GM18505 (cell line): ENCODE measurements around the gene PSG2.
"Not testable (repeated sequence)": the region's sequence is repeated elsewhere in the genome, so short reads cannot be mapped to it uniquely, and the experiment has no call there.

Experiments
- ATAC-seq: cut with Tn5 transposase; IDR thresholded peaks from one replicate; pipeline ENCODE4 v1.9.1; 2021; ENCODE audit not compliant: unreplicated experiment
- POLR2A ChIP-seq: IDR thresholded peaks from 4 replicates; pipeline ENCODE4 v1.6.1; 2011; ENCODE audit warnings: borderline replicate concordance; ENCODE audit not compliant: insufficient read depth, insufficient read length; ENCODE audit errors: extremely low read depth

PSG2 gene

DNA sequence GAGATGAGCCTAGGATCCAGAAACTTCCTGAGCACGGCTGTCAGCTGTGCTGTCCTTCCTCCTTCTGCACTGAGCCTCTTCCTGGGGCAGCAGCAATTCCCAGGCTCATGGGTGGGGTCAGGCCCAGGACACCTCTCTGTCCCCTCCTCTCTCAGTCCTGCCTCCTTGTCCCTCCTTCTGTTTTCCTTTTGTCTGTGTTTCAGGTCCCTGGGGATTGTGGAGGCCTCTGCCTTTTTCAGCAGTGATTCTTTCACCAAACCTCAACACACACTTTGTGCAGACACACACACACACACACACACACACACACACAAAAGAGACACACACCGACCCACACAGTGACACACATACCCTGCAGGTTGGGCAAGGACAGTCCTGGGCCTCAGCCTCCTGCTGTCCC is at the start of gene PSG2:
Gene PSG2, minus strand, starts transcription at position 101 of the 400 bp plus-strand sequence. CDS start 132 bp downstream, outside the sequence.
- not testable (repeated sequence) for ATAC-seq

DNA sequence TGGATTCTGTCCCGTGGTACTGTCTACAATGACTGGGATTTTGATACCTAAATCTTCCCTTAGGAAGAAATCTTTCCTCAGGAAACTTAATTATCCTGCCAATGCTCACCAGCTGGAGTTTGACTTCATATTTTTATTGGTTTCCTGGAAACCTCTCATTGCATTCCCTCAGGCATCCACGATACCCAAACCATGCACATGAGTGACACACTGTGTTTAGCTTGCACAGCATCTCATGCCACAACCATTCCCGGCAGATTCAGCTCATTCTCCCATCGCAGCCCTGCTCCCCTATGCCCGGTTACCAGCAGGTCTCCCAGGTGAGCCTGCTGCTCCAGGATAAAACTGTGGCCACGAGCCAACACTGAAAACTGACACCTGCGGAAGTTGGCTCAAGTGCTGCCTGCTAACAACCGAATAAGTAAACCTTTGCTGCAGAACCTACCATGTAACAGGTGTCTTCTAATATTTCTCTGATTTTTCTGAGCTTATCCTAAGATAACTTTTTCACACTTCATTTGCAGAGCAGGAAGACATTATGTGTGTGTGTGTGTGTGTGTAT is 48.9 kb upstream of the PSG2 start:
- not testable (repeated sequence) for ATAC-seq

DNA sequence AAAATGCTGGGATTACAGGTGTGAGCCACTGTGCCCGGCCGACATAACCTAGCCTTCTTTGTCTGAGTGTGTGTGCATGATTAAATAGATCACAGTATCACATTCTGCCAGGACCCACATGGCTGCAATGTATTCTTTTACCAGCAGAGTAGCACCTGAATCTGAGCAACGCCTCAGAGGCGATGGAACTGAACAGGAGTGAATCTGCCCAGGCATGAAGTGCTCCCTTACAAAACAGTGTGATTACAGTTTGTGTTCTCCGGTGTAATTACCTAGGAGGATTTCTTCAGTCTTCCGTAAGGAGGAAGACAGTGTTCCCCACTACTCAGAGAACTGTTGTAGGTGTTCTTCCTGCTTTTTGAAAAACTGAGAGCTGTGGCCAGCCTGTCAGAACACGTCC is 46.7 kb upstream of the PSG2 start:
- not testable (repeated sequence) for ATAC-seq

DNA sequence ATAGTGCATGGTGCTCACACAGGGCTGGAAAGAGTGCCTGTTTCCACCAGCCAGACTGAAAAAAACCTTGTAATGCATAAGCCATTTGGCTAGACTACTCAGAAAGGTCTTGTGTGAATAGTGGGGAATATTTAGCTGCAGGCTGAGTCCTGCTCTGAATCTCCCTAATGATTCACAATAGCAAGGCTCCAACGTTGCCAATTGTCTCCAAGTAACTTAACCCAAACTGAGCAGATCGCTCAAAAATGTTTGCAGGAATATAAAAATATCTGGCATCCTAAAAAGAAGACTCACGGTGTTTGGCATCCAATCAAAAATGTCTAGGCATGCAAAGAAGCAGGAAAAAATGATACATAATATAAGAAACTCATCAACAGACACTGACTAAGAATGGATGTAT is 44.8 kb upstream of the PSG2 start:
- not testable (repeated sequence) for ATAC-seq

DNA sequence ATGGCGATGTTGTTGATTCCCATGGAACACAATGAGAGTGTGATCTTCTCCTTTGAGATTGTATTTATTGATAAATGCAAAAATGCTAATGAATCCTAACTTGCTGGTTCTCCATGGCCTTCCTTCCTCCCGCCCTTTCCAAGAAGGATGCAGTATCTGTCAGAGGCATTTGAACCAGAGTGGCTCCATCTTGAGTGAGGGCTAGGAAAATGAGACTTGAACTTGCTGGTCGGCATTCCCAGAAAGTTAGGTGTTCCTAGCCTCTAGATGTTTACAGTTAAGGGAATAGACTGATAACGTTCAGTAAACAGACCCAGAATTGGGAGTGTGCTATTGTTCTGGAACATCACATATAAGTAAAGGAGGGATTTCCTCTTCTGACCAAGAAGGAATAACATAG is 44.2 kb upstream of the PSG2 start:
- TF ChIP-seq POLR2A: no peak
- ATAC-seq: no peak

DNA sequence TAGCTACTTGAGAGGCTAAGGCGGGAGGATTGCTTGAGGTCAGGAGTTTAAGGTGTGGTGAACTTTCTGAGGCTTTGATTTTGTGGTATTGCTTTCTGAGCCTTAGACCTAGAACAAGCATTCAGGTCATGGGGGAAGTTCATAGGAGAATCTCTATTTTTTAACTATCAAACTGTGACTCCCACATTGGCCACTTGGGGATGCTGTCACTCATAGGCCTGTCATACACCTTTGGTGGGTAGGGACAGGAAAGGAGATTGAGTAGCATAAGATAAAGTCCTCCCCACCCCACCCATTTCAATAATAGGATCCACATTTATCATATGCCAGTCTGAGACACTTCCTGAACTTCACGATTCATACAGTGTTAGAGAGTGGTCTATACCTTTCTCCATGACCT is 41.9 kb upstream of the PSG2 start:
- no peak for TF ChIP-seq POLR2A
- ATAC-seq: no peak

DNA sequence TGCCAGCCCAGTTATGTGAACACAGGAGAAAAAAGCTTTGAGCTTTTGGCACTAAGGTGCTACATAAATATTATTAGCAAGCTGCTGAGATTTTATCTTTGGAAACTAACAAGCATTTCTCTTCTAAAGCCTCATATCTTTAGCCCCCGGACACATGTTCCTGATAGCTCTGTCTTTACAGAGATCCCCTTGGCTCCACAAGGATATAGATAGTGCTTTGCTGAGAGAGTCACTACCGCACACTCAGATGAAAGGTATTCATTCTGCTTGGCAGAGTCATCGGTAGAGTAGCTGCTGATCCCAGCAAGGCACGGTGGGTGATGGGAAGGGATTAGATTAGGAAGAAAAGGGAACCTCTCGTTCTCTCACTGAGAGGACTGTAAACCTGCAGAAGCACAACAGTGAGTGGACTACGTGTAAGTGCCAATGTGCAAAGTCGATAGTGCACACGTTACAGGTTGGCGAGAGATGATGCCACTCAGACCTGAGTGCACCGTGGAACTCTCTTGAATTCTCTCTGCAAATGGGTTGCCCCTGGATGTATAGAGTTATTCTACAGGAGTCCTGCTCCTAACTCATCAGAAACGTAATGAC is 38.0 kb upstream of the PSG2 start:
- ATAC-seq: not testable (repeated sequence)

DNA sequence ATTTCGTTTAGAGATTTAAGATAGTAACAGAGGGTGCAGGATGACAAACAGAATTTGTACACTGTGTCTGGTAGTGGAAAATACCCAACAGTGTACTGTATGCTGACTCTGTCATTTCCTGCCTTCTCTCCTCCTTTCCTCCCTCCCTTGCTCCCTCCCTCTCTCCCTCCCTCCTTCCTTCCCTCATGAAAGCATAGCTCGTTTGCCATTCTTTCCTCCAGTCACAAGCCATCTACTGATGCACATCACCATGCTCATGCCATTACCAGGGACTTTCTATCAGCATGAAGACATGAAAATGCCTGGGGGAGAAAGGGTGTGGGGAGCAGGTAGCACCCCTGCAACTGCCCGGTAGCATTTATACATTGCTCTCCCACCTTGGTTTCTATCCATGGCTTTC is 37.0 kb upstream of the PSG2 start:
- not testable (repeated sequence) for ATAC-seq

DNA sequence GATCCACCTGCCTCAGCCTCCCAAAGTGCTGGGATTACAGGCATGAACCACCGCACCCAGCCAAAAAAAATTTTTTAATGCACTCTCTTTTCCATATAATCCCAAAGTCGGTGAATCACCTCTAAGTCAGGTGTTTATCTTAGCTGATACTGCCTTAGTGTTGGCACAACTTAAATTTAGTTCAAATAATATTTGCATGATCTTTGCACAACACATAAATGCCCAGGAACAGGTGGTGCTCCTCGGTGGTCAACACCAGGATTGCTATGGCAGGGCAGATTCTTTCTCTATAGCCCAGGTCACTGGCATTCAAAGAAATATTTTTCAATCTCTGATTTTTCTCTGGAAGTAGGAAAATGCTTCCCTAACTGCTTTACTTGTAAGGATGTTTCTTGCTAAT is 33.9 kb upstream of the PSG2 start:
- ATAC-seq: not testable (repeated sequence)

DNA sequence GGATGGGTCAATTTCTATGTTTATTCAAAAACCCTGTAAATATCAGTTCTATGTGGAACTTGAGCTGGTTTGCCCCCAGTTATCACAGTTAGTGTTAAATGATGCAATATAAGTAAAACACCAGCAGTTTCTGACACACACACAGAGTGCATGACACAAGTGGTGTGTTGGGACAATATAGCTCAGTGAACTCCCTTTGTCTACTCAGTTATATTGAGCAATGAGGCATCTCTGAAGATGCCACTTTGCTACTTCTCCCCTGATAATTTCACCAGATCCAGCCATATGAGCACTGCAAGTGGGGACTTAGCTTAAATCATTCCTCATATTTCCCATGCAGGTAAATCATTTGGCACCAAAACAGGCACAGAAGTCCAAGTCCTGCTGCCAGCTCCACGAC is 33.0 kb upstream of the PSG2 start:
- ATAC-seq: not testable (repeated sequence)

DNA sequence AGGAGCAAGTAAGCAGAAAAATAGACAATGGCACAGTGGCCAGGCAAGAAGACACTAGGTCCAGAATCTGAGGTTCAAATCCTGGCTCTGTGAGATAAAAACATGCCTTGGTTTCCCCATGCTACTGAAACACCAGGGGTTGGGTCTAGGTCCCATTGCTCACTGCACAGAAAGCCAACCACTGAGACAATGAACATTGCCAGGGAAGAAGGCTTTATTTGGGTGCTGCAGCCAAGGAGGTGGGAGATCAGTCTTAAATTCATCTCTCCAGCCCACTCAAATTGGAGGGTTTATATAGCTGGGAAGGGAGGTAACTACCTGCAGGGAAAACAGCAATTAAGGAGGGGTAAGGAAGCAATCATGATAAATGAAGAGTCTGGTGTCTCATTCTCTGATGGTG is 32.6 kb upstream of the PSG2 start:
- not testable (repeated sequence) for ATAC-seq

DNA sequence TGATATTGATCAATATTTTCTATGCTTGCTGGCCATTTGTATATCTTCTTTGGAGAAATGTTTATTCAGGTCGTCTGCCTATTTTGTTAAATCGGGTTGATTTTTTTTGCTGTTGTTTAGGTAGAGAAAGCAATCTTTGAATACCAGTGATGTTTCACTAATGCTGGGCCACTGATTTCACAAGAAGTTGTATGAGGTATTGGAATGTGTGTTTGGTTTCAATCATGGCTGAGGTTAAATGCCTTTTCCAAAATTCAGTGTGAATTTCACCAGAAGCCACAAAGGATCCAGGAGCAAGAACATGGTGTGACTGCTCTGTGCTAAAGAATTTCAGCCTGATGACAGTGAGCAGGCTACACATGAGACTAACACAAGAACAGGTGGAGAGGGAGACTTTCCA is 32.1 kb upstream of the PSG2 start:
- not testable (repeated sequence) for ATAC-seq

DNA sequence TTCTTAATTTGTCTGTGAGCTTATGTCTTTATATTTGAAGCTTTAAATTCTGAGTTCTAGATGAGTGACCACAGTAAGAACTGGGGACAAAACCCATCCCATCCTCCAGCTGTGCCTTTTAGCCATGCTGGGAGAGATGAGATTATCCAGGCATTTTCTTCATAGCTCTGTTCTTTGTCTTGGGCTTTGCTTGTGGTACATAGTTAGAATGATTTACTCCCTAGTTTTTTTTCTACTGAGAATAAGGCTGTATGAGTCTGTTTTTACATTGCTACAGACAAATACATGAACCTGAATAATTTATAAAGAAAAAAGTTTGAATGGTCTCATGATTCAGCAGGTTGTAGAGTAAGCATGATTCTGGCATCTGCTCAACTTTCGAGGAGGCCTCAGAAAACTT is 24.9 kb upstream of the PSG2 start:
- ATAC-seq: not testable (repeated sequence)

DNA sequence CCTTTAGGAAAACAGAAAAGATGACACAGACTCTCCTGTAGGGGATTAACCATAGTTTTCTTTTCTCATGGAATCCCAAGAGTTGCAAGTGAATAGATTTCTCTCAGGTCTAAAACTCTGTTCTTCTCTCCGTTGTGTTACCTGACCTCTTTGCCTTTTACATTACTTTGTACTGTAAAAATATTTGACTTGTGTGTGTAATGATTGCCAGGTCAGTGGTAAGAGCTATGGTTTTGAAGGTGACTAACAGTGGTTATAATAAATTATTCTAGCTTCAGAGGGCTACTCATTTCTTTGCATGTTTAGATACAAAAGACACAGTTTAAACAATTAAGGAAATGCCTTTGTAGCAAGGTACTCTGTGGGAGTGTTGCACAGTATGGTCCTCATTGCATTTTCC is 23.0 kb upstream of the PSG2 start:
- ATAC-seq: no peak
- no peak for TF ChIP-seq POLR2A

DNA sequence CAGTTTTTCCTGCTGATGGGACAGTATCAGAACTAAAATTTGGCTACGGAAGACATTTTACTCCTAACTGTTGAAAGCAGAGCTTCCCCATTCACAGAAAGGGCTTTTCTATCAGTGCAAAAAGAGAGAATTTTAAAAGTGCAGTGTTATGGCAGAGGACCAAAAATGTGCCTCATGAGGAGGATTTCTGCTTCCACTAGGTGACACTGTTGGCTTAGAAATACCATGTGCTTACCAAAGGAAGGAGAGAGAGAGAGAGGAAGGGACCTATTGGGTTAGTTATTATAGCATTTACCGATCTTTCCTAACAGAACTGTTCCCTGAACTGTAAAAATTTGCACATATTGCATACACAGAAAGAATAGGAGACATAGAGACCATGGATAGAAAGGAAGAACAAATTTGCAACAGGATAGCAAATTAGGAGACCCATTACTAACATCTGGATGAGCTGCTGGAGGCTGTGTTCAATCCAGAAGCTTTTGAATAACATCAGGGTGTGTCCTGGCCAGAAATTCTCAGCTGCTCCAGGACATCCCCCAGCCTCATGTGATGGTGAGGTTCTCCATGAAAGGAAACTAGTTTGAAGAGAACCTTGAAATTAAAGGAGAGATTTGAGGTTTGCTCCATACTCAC is 21.8 kb upstream of the PSG2 start:
- not testable (repeated sequence) for ATAC-seq

DNA sequence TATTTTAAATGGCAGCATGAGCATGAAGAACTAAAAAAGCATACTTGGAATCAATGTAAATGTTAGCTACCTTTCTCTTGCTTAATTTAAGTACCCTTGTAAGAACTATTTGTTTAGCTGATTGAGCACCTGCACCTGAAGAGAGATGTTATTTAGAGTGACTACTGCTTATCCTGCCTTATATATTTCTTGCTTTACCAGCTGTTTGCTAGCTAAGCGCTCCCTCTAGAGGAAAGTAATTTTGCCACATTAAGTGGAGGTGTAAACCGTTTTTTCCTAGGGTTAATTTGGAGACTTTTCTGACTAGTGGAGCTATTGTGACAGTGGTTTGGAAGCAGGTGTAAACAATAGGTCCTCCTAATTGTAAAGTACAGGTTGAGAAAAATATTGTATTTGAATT is 19.4 kb upstream of the PSG2 start:
- TF ChIP-seq POLR2A: no peak
- no peak for ATAC-seq

DNA sequence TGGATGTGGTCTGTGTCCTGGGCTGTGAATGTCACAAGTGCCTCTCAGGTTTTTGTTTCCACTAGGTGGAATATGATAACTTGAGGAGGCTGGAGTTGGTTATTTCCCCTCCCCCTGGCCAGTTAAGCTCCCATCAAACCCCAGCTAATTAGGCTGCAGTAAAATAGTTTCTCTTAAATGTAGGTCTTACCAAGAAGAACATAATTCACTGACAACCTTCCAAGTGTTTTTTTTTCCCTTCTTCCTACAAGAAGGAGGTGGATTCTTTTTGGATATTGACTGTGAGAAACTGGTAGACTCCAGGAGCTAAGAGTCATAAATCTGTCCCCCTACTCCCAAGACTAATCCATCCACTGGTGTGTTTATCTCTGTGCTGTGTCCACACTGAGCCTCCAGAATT is 15.9 kb upstream of the PSG2 start:
- ATAC-seq: not testable (repeated sequence)

DNA sequence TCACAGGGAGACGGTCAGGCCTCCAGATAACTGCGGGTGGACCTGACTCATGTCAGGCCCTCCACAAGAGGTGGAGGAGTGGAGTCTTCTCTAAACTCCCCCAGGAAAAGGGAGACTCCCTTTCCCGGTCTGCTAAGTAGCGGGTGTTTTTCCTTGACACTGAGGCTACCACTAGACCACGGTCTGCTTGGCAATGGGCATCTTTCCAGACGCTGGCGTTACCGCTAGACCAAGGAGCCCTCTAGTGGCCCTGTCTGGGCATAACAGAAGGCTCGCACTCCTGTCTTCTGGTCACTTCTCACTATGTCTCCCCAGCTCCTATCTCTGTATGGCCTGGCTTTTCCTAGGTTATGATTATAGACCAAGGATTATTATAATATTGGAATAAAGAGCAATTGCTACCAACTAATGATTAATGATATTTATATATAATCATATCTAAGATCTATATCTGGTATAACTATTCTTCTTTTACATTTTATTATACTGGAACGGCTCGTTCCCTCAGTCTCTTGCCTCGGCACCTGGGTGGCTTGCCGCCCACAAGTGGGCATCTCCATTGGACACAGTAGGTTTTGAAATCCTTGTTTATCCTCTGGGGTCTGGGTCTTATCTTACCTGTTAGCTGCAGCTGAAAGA is 5.3 kb upstream of the PSG2 start:
- ATAC-seq: not testable (repeated sequence)

DNA sequence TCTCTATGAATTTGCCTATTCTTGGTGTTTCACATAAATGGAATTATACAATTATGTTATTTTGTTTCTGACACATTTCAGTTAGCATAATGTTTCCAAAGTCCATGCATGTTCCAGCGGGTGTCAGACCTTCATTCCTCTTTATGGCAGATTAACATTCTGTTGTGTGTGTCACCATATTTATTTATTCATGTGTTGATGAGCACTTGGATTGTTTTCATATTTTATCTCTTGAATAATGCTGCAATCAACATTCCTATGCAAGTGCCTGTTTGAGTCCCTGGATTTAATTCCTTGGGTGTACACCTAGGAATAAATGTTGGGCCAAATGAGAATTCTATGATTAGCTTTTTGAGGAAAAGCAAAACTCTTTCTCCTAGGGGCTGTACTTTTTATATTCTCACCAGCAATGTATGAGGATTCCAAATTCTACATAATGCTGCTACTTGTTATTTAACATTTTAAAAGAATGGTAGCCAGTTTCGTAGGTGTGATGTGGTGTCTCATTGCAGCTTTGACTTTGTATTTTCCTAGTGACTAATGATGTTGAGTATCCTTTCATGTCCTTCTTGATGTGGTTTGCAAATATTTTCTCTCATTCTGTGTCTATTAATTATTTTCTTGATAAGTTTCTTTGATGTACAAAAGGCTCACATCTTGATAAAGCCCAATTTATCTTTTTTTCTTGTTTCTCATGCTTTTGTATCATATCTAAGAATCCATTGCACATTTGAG is 3.5 kb upstream of the PSG2 start:
- not testable (repeated sequence) for ATAC-seq

DNA sequence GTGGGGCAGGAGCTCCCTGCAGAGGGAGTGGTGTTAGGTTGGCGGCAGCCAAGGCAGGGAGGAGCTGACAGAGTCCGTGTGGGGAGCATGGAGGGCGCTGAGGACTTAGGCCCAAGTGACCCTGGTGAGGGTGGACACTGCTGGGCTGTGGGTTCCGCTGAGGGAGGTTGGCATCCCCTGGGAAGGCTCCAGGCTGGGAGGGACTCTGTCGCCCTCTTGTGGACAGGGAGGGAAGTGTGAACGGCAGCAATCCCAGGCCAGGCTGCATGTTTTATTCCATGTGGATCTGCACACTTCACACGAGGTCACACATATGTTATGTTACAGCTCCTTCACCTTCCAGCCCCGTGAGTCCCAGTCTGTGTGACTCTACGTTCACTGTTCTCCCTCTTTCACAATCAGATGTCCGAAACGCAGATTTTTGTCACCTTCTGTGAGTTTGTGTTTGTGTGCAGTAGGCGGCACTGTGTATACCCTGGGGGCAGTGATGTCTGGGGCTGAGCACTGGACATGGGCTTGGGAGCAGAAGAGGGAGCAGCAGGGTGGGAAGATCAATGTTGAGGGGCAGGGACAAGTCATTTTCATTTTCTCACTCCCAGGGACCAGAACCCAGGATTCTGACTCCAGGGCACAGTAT is 1.8 kb upstream of the PSG2 start:
- ATAC-seq: not testable (repeated sequence)
